ENCODE results near the gene HDAC4. TPM values are rescaled to one million over a fixed set of nuclear protein-coding genes. Genes with fewer than 3 reads are reported as not detected.

The HDAC4 gene
- total RNA-seq, 1 donor from 2014 or later: 39.0 TPM

GRCh38 chr2:239318790-239319661 lies 81.8 kb downstream of the HDAC4 start:
- Mint-ChIP-seq H3K4me1 (ENCODE audit: unreplicated experiment) (peaks cover 38% of the 10 kb centered on the region), H3K36me3 (peaks cover 32% of the 10 kb centered on the region), H3K27me3 (no peaks in the 10 kb centered on the region), H3K27ac (peak overlapping the region; percentile 78), H3K4me3 (peak overlapping the region; percentile 76), H3K9me3 (peaks cover 5% of the 10 kb centered on the region)
- peak; percentile 65 for DNase-seq (ENCODE audit: extremely low spot score, unreplicated experiment)
- TF ChIP-seq, protein P1, sequence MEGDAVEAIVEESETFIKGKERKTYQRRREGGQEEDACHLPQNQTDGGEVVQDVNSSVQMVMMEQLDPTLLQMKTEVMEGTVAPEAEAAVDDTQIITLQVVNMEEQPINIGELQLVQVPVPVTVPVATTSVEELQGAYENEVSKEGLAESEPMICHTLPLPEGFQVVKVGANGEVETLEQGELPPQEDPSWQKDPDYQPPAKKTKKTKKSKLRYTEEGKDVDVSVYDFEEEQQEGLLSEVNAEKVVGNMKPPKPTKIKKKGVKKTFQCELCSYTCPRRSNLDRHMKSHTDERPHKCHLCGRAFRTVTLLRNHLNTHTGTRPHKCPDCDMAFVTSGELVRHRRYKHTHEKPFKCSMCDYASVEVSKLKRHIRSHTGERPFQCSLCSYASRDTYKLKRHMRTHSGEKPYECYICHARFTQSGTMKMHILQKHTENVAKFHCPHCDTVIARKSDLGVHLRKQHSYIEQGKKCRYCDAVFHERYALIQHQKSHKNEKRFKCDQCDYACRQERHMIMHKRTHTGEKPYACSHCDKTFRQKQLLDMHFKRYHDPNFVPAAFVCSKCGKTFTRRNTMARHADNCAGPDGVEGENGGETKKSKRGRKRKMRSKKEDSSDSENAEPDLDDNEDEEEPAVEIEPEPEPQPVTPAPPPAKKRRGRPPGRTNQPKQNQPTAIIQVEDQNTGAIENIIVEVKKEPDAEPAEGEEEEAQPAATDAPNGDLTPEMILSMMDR (conservative IDR thresholded peaks at IDR 0.05): no peak

DNA sequence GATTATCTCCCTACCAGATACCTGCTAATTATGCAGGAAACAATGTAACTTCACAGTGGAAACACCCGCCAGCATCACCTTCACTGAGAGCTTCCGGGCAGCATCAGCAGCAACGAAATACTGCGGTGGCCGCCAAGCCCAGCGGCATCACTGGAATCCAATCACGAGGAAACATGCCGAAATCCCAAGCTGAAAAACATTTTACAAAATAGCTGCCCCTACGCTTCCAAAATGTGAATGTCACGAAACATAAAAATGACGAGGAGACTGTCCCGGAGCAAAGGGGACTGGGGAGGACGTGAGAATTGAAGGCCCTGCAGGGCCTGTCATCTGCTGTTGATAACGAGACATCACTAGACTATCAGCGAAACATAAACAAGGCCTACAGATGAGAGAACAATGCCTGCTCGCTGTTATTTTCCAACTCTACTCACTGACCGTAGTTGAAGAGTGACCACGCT lies 82.6 kb downstream of the HDAC4 start:
- Mint-ChIP-seq H3K9me3 (peaks cover 5% of the 10 kb centered on the region), H3K36me3 (peaks cover 33% of the 10 kb centered on the region), H3K27ac (no peak overlapping the region), H3K4me1 (ENCODE audit: unreplicated experiment) (peaks cover 35% of the 10 kb centered on the region), H3K27me3 (no peaks in the 10 kb centered on the region), H3K4me3 (no peak overlapping the region)
- TF ChIP-seq, protein P1 (conservative IDR thresholded peaks at IDR 0.05): no peak
- DNase-seq (ENCODE audit: extremely low spot score, unreplicated experiment): peak; percentile 16

GRCh38 chr2:239316562-239317465 lies 84.0 kb downstream of the HDAC4 start:
- peaks cover 32% of the 10 kb centered on the region for H3K4me1 Mint-ChIP-seq (ENCODE audit: unreplicated experiment)
- TF ChIP-seq, protein P1 (conservative IDR thresholded peaks at IDR 0.05): no peak
- no peak overlapping the region for H3K4me3 Mint-ChIP-seq
- peaks cover 5% of the 10 kb centered on the region for H3K9me3 Mint-ChIP-seq
- DNase-seq (ENCODE audit: extremely low spot score, unreplicated experiment): peak; percentile 45
- H3K27me3 Mint-ChIP-seq: no peaks in the 10 kb centered on the region
- H3K27ac Mint-ChIP-seq: peak overlapping the region; percentile 18
- peaks cover 33% of the 10 kb centered on the region for H3K36me3 Mint-ChIP-seq

DNA sequence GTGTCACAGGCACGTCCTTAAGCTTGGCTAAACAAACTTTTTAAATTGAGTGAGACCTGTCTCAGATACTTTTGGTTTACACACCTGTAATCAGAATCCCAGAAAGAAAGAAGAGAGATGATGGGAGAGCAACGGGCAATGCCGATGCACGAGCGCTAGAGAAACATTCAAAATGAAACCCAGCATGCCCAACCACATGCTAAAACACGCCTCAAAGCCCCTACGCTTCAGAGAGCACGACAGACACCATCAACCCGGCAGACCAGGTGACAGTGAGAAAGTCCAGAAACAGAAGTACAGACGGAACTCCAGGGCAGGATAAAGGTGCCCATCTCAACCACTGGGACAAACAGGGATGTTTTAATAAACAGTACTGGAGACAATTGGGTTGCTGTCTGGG lies 85.5 kb downstream of the HDAC4 start:
- Mint-ChIP-seq H3K27ac (no peak overlapping the region), H3K4me1 (ENCODE audit: unreplicated experiment) (peaks cover 43% of the 10 kb centered on the region), H3K9me3 (peaks cover 5% of the 10 kb centered on the region), H3K4me3 (no peak overlapping the region), H3K36me3 (peaks cover 29% of the 10 kb centered on the region), H3K27me3 (no peaks in the 10 kb centered on the region)
- peak; percentile 20 for DNase-seq (ENCODE audit: extremely low spot score, unreplicated experiment)
- TF ChIP-seq, protein P1 (conservative IDR thresholded peaks at IDR 0.05): no peak

DNA sequence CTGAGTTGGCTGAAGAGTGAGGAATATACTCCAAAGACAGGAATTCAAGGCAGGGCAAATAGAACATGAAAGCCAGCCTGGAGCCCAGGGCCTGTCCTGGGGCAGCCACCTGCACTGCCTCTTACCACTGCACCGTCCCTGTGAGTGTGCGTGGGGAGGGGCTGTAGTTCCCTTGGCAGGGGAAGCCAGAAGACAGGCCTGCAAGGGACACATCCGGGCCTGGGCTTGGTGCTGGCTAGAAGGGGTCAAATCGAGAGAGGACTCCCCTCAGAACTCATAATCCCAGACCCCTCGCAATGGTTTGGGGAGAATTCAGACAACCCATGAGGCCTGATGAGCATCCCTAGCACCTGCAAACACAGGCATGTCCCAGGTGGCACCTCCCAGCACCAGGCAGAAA lies 87.0 kb downstream of the HDAC4 start:
- peak; percentile 54 for DNase-seq (ENCODE audit: extremely low spot score, unreplicated experiment)
- Mint-ChIP-seq H3K9me3 (peaks cover 5% of the 10 kb centered on the region), H3K36me3 (peaks cover 26% of the 10 kb centered on the region), H3K4me3 (no peak overlapping the region), H3K4me1 (ENCODE audit: unreplicated experiment) (peaks cover 55% of the 10 kb centered on the region), H3K27ac (no peak overlapping the region), H3K27me3 (no peaks in the 10 kb centered on the region)
- TF ChIP-seq, protein P1 (conservative IDR thresholded peaks at IDR 0.05): no peak

All from type B pancreatic cell (in vitro differentiated cells).